A204.1 (cell line): ENCODE data around the gene GORASP2.

Source experiments
- FAIRE-seq: peaks from 2 replicates; lab custom pipeline; 2012; peaks lifted over from hg19 to GRCh38; lab: Jason Lieb, UNC

GORASP2 gene

DNA sequence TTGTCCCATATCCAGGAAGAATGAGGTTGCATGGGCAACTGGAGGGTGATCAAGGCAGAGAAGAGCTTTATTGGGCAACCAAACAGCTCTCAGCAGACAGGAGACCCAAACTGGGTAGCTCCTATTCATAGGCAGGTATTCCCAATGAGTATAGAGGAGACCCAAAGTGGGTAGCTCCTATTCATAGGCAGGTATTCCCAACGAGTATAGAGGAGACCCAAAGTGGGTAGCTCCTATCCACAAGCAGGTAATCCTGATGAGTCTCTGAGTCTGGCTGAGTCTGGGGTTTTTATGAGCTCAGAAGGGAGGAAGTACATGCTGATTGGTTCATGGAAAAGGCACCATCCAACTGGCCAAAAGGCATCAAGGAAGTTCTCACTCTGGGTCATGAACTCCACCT is 5.3 kb upstream of the GORASP2 start:
- no peak for FAIRE-seq

DNA sequence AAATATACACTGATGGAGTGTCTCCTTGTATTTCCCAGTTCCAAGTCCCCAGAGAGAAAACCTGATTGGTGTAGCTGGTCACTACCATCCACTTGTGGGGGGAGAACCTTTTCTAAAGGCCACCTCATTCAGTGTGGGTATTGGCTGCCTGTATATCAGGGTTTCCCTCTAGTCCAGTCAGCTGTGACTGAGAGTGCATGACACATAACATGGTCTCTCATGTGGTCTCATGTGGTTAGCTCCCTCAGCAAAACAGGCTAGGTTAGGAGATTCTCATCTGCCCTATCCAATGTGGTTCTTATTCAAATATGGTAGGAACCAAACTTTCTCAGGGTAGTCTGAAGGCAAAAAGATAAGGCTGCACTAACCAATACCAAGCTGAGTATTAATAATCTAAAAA is 4.1 kb upstream of the GORASP2 start:
- FAIRE-seq = no peak

DNA sequence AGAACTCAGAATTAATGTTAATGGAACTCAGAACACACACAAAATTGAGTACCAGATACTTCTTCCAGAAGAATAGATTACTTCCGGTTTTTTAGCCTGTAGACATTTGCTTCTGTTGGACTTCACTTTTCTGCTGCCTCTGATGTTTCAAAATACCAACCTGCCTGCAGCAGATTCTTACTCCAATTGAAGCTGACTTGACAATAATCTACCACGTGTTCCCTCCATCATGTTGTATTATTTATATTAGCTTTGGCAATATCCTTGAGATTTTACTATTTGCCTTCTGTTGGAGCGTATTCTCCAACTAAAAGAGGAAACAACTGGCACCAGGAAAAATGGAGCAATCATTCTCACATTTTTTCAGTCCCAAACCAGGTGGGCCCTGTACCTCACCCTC is 3.1 kb upstream of the GORASP2 start:
- FAIRE-seq = no peak

DNA sequence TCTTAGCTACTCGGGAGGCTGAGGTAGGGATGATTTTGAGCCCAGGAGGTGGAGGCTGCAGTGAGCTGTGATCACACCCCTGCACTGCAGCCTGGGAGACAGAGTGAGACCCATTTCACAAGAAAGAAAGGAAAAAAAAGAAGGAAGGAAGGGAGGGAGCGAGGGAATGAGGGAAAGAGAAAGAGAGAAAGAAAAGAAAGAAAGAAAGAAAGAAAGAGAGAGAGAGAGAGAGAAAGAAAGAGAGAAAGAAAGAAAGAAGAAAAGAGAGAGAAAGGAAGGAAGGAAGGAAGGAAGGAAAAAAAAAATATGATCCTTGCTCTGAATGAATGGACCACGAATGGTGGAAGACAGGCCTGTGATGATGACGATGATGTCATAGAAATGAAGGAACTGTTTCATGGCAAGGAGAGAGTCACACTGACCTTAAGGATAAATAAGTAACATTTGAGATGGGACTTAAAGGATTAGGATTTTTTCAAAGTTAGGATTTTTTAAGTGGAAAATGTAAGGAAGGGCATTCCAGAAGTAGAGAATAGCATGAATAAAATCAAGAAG is 2.2 kb upstream of the GORASP2 start:
- no peak for FAIRE-seq

DNA sequence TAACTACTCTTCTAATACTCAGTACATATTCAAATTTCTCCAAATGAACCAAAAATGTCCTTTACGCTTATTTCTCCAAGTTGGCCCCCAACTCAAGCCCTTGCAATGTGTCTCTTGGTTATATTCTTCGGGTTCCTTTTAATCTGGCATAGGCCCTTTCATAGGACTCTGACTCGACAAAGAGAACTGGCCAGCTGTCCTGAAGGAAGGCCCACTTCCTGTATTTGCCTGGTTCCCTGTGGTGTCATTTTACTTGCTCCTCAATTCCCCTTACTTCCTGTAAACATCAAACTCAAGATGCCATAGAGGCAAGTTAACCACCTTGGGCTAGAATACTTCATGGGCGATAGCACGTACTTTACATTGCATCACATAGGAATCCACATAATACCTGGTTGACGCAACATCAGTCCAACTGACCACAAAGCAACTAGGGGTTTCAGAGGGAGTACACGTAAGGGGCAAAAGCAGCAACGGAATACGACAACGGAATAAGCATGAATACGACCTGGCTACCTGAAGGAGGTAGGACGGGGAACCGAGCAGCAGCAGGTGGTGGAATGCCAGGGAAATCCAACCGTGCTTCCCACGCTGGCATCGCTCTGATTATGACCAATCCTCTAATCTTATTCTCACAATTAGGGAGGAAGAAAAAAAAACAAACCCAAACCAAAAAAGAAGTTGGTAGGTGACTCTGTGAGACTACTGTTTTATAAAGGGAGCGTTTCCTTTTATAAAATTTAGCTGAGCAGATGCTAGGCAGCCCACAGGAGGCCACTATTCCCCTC is 823 bp upstream of the GORASP2 start:
- no peak for FAIRE-seq

DNA sequence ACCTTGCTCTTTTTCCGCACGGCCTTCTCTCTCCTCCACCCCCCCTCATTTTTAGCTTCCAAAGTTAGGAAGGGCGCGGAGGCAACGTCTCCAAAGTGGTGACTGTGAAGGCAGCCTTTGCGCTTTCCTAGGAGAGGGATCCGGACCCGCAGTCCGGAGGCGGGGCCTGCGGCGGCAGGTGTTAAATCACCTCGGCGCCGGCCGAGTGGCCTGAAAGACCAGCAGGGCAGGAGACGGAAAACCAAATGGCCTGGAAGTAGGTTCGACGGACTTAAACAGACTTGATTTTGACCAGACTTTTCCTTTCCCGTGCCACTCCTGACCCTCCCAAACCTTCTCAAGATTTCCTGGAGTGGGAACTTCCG is 615 bp downstream of the GORASP2 start:
- no peak for FAIRE-seq

DNA sequence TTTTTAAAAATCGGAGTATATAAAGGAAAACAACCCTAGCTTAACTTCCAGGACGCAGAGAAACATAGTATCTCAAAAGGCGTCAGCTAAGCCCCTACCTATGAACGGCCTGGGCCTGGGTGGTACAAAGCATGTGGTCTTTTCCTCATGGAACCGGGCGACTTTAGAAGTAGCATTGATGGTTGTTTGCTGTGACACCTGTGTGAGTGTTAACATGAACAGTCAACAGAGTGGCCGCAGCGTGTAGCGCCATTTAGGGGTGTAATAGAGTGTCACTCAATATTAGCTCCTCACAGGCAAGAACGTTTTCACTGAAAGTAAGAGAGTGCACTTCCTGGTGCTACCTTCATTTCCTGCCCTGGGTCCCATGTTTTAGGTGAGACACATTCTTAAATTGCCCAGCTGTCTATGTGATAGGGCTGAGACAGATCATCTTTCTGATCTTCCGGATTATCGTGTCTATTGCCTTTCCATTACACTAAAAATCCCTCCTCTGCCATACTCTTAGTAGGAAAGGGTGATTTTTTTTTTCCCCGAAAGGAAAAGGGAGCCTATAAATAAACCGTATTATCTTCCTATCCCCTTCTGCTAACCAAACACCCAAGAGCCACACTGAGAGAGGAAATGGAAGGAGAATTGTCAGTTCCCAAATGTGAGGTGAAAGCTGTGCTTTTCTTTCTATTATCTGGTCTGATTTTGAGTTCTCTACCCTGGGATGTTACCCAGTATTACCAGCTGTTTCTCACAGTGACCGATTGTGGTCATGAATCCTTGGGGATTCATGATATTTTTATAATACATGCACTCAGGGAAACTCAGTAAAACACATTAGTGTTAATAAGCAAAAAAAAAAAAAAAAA is 1.3 kb downstream of the GORASP2 start:
- FAIRE-seq = no peak

DNA sequence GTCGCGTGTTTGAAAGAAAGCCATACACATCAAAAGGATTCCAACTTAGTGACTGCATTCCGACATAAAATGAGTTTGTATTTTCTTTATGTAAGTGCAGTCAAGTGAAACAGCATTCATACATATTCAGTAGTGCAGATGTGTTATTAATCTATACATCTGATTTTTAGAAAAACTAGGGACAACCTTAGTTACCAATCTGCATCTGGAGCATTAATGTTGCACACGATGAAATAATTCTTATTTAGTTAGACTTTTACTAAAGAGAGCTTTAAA is 1.9 kb downstream of the GORASP2 start:
- FAIRE-seq = no peak

DNA sequence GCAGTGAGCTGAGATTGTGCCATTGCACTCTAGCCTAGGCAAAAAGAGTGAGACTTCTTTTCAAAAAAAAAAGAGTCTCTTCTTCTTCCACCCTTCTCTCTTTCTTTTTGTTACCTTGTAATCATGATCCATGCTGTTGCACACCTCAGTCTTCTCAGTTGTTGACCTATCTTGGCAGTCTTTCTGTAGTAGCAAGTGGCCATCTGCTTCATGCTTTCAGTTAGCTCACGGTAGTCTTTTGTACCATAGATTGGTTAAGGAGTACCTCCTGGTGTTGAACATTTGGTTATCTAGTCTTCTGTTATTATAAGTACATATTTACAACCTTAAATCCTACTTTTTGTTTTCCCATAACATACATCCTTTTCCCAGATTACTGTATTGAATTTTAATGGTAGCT is 3.1 kb downstream of the GORASP2 start:
- FAIRE-seq = no peak

DNA sequence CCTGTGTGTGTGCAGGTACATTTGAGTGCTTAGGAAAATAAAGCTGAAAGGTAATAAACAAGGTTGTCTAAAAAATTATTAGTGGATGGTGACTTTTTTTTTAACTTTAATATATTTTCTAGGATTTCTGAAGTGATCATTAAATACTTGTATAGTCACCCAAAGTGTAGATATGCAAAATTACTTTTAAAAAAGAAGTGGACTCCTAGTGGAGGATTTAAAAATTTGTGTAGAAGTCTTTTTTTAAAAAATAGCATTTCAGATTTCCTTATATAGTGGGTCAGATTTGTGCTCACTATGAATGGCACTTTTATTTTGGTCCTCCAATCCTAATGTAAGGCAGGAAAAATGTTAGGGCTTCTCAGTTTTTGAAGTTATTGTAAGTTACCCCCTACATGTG is 3.9 kb downstream of the GORASP2 start:
- FAIRE-seq = peak; percentile 11

DNA sequence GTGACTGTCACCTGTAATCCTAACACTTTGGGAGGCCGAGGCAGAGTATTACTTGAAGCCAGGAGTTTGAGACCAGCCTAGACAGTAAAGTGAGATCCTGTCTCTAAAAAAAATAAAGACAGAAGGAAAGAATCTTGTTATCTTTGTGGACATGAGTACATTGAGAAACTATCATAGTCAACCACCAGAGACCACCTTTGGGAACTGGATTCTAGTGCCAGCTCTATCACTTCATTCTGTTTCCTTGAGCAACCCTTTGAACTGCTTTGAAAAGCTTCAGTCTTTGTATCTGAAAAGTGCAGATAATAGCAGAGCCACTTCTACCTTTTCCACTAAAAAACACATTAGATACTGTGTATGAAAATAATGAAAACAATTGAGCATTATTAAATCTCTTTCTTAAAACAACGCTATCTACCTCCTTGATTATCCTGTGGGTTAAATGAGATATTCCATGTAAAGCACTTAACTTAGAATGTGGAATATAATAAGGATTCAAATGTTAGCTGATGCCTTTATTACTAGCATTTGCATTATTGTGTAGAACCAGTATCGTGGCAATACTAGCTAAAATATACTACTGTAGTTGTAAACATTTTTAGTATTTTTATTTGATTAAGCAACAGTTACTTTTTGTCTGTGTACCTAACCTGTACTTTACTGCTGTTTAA is 8.8 kb downstream of the GORASP2 start:
- peak; percentile 53 for FAIRE-seq

DNA sequence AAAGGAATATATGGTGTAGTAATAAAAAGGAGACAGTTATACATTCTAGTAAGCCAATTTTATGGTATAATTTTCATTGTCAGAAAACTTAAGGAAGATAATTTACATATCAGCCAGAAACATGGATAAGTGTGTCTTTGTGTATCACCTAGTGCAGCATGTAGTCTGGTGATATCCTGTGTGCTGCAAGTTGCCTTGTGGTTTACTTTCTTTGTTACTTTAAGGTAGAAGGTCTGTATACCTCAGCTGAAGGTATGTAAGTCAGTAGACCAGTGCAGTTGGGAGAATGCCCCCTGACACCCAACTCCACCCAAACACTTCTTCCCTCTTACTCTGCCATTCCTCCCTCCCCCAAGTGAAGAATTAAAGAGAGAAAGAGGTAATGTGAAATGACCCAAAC is 11.0 kb downstream of the GORASP2 start:
- no peak for FAIRE-seq

DNA sequence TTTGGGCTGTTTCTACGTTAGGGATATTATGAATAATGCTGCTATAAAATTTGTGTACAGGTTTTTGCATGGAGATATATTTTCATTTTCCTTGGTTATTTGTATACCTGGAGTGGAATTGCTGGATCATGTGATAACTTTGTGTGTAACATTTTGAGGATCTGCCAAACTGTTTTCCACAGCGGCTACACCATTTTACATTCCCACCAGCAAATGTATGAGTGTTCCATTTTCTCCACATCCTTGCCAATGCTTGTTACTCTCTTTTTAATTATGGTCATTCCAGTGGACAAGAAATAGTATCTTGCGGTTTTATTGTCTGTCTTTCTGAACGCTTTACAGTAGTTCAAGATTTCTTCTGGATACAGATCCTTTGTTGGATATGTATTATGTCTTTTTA is 13.6 kb downstream of the GORASP2 start:
- no peak for FAIRE-seq

DNA sequence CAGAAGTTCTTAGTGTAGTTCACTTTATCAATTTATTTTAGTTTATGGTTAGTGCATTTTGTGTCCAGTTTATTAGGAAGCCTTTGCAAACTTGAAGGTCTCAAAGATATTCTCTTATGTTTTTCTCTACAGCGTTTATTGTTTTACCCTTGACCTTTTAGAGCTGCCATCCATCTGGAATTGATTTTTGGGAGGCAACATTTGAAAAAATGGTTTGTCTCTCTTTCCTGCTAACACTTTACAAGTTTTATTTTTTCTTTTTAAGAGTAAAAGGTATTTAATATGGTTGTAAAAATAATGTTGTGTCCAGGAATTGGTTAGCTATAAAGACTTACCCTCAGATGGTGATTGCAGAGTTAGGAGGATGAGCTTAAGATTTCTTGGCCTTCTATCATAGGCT is 14.0 kb downstream of the GORASP2 start:
- no peak for FAIRE-seq

DNA sequence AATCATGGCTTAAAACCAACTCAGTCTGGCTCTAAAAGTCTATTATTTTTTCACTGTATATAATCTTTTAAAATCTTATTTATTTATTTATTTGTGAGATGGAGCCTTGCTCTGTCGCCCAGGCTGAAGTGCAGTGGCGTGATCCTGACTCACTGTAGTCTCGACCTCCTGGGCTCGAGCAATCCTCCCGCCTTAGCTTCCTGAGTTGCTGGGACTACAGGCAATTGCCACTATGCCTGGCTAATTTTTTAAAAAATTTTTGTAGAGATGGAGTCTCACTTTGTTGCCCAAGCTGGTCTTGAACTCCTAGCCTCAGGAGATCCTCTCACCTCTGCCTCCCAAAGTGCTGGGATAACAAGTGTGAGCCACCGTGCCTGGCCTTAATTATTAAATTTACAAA is 14.5 kb downstream of the GORASP2 start:
- no peak for FAIRE-seq

DNA sequence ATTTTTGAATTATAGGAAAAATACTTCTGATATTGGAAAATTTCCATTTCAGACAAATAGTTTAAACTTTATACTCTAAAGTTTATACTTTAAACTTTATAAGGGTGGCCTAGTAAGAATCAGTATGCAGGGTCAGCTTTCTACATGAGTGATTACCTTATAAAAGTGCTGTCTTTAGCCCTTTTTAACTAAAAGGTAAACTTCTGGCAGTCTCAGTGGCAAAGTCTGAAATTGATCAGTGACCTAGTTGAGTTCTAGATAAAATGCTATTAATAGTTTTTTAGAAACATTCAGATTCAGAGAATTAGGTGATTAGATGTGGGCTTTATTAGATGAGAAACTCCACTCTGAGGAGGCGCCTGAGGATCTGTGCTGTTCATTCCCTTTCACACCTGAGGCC is 15.5 kb downstream of the GORASP2 start:
- peak; percentile 40 for FAIRE-seq

DNA sequence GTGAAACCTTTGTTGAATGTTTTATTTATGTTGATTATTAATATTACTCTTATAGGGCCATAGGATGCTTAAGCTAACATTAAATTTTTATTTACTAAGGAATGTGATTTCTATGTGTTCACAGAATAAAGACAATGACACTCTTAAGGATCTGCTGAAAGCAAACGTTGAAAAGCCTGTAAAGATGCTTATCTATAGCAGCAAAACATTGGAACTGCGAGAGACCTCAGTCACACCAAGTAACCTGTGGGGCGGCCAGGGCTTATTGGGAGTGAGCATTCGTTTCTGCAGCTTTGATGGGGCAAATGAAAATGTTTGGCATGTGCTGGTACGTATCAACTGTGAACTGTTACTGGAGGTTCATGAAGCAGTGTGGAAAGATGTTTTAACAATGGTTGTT is 20.4 kb downstream of the GORASP2 start:
- no peak for FAIRE-seq

DNA sequence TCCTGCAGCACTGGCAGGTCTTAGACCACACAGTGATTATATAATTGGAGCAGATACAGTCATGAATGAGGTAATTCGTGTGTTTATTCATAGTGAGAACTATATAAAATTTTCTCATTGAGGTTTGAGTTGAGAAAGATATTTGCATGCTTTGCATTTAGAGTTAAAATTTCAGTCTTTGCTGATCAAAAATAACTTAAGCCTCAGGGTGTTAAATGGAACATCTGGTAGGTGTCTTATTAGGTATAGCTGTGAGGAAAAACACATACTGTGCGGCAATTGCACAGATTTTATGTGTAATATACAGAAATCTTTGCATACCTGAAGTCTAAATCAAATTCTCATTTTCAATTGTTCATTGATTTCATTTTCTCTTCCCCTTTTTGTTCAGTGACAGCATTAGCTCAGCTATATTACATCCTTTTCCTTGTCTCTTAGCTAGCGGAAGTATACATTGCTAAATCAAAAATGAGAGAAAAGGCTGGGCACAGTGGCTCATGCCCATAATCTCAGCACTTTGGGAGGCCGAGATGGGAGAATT is 21.2 kb downstream of the GORASP2 start:
- no peak for FAIRE-seq

DNA sequence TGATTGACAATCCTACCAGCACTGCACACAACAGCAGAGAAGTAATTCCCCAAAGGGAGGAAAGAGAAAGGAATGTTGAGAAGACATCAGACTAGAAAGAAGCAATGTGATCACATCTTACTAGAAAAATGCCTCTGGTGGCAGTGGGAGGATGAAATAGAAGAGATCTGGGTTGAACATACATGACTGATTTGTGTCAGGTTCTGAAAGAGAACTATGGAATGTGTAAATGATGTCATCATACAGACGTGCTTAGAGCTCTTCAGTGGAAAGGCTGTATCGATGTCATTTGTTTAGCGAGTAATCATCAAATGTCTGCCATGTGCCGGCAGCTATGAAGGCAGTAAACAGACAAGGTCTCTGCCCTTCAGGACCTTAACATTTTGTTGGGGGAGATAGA is 24.9 kb downstream of the GORASP2 start:
- FAIRE-seq = no peak

DNA sequence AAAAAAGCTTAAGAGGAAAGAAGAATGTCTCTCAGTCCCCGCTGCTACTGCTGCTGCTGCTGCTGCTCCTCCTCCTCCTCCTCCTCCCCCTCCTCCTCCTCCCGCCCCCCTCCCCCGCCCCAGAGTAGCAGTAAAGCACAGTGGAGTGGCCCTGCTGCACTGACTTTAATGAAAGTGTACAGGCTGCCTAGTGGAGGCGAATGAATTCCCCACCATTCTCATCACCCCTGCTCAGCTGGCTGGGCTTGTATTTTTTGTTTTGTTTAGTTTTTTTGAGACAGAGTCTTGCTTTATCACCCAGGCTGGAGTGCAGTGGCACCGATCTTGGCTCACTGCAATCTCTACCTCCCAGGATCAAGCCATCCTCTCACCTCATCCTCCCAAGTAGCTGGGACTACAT is 34.3 kb downstream of the GORASP2 start:
- FAIRE-seq = no peak

DNA sequence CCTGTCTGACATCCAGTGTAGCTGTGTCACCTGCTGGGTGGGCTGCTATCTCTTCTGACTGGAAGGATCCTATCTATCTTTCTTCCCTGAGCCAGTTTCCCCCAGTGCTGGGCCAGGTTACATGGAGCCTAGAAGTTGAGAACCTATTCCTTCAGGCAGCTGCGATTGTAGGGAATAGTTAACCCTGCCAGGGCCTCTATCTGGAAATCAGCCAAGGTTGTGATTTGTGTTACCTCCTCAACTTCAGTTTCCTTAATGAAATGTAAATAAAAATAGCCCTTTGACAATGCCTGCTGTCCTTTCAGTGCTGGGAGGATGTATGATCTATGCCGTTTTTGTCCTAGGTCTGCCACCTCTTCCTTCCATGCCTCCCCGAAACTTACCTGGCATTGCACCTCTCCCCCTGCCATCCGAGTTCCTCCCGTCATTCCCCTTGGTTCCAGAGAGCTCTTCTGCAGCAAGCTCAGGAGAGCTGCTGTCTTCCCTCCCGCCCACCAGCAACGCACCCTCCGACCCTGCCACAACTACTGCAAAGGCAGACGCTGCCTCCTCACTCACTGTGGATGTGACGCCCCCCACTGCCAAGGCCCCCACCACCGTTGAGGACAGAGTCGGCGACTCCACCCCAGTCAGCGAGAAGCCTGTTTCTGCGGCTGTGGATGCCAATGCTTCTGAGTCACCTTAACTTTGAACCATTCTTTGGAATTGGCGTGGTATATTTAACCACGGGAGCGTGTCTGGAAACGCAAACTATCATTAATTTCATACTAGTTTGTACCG is 36.6 kb downstream of the GORASP2 start:
- no peak for FAIRE-seq
